Activated CD4-positive, CD25-positive, alpha-beta regulatory T cell treated with anti-CD3 and anti-CD28 coated beads, Interleukin-2, amount 50 U/mL, for 16 hours (primary cell): ENCODE measurements around the gene NPIPB6.

Source experiments
- DNase-seq: peaks from one replicate; pipeline ENCODE4 v3.0.0-alpha.2; 2020; ENCODE audit warnings: low read depth, low spot score

The NPIPB6 gene

GRCh38 chr16:28324235-28324886 lies 38.9 kb downstream of the NPIPB6 start:
- no peak for DNase-seq

- no peak for DNase-seq
Observed at GRCh38 chr16:28321700-28322411, 41.5 kb downstream of the NPIPB6 start.

- no peak for DNase-seq
Observed at GRCh38 chr16:28320741-28321140, 42.6 kb downstream of the NPIPB6 start.

GRCh38 chr16:28320023-28320561 lies 43.2 kb downstream of the NPIPB6 start:
- DNase-seq, result no peak

- DNase-seq, result no peak
Observed at GRCh38 chr16:28319476-28320022, 43.8 kb downstream of the NPIPB6 start.

GRCh38 chr16:28318042-28318744 lies 45.1 kb downstream of the NPIPB6 start:
- DNase-seq, result no peak

- peak; percentile 58 for DNase-seq
Observed at GRCh38 chr16:28317040-28317880, 46.0 kb downstream of the NPIPB6 start.

- DNase-seq, result no peak
Observed at GRCh38 chr16:28316054-28316453, 47.3 kb downstream of the NPIPB6 start.

GRCh38 chr16:28313587-28313986 lies 49.7 kb downstream of the NPIPB6 start:
- no peak for DNase-seq

- DNase-seq, result no peak
Observed at GRCh38 chr16:28312327-28312726, 51.0 kb downstream of the NPIPB6 start.

GRCh38 chr16:28311913-28312312 lies 51.4 kb downstream of the NPIPB6 start:
- no peak for DNase-seq

GRCh38 chr16:28311413-28311812 lies 51.9 kb downstream of the NPIPB6 start:
- no peak for DNase-seq

- DNase-seq, result no peak
Observed at GRCh38 chr16:28310796-28311195, 52.5 kb downstream of the NPIPB6 start.

- peak; percentile 57 for DNase-seq
Observed at GRCh38 chr16:28309811-28310311, 53.4 kb downstream of the NPIPB6 start.

- no peak for DNase-seq
Observed at GRCh38 chr16:28308794-28309584, 54.3 kb downstream of the NPIPB6 start.

- no peak for DNase-seq
Observed at GRCh38 chr16:28307936-28308335, 55.4 kb downstream of the NPIPB6 start.

- DNase-seq, result no peak
Observed at GRCh38 chr16:28304214-28304613, 59.1 kb downstream of the NPIPB6 start.

- no peak for DNase-seq
Observed at GRCh38 chr16:28303132-28303531, 60.2 kb downstream of the NPIPB6 start.

- DNase-seq, result no peak
Observed at GRCh38 chr16:28301620-28302019, 61.7 kb downstream of the NPIPB6 start.

GRCh38 chr16:28301154-28301553 lies 62.2 kb downstream of the NPIPB6 start:
- no peak for DNase-seq
